Amniotic stem cell (primary cell): ENCODE results near the gene RAB23.

Experiments used
- DNase-seq: peaks from one replicate; lab custom pipeline; 2025; lab: John Stamatoyannopoulos, UW

The RAB23 gene

DNA sequence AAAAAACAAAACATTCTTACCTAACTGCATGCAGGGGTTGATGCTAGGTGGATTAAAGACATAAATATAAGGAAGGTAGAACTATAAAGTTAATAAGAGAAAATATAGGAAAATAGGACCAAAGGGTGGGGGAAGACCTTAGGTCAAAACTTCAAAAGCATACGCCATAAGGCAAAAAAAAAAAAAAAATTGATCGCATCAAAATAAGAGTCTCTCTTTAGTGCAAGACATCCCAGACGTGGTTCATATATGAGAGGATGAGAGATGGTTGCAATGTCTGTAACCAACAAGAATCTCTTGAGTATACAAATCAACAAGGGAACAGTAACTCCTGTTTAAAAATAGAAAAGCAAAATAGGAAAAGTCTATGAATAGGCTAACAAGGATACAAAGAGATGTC, 41.5 kb downstream of the RAB23 start:
- DNase-seq, result no peak

DNA sequence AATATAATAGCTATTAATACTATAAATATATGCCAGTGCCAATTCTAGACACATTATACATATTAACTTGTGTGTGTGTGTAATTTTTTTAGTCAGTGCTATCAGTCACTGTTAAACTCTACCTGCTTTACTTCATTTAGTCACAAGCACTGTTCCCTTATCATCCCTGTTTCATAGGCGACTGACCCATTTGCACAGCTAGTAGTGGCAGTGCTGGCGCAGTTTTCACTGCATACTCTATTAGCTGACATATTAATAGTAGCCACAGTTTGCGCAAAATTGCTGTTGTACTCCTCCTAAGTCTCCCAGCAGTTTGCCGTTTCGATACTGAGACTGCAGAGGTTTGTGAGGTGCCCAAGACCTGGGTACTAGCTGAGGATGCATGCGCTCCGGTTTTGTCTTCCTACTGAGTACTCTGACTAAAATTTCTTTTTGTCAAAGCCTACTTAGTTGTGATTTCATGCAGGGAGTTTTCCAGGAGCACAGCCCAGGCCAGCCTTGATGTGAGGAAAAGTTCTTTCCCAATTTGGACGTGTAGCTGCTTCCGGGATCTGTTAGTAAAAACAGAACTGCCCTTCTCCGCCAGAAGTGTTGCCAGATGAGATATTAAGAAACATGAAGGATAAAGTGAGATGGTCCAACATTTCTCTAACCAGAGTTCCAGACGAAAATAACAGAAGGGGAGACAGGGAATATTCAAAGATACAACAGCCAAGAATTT, 44.4 kb downstream of the RAB23 start:
- no peak for DNase-seq

DNA sequence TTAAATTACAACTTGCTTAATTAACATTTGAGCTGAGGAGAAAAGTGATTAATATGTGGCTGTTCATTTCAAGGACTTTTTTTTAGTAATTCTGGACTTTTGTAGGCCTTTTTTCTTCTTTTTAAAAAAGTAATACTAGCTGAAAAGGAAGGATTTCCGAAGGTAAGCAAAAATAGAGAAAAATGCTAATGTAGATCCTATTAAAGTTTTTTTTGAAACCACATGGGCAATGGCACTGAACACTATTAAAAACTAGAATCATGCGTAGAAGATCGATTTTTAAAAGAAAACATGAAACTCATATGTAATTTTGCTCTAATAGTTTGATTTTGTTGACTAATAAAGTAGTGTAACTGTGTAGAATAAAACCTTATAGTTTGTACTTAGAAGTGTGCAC, 47.6 kb downstream of the RAB23 start:
- no peak for DNase-seq

DNA sequence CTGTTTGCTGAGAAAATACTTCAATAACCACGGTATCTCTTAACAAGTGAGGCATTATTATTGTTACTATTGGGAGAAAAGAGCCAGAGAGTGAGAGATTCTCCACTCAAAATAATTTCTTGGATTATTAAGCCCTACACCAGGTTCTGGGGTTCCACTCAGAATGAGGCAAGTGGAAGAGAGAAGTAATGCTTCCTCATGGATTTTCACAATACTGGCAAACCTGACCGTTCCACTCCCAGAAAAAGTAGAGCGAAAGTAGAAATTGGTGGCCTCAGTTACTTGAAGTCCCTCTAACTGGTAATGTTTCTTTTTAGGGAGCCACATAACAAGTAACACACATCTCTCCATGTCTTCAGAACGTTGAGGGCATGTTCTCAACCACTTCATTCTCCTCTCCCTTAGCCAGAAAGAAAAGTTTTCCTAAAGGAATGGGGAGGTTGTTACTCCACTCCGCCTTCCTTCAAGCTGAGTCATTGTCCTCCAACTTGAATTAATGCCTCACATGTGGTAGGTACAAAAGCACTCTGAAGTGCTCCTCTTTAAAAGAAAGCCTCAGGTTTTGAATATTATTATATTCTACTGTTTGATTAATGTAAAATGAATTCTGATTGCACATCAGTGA, 48.1 kb downstream of the RAB23 start:
- peak; percentile 37 for DNase-seq

DNA sequence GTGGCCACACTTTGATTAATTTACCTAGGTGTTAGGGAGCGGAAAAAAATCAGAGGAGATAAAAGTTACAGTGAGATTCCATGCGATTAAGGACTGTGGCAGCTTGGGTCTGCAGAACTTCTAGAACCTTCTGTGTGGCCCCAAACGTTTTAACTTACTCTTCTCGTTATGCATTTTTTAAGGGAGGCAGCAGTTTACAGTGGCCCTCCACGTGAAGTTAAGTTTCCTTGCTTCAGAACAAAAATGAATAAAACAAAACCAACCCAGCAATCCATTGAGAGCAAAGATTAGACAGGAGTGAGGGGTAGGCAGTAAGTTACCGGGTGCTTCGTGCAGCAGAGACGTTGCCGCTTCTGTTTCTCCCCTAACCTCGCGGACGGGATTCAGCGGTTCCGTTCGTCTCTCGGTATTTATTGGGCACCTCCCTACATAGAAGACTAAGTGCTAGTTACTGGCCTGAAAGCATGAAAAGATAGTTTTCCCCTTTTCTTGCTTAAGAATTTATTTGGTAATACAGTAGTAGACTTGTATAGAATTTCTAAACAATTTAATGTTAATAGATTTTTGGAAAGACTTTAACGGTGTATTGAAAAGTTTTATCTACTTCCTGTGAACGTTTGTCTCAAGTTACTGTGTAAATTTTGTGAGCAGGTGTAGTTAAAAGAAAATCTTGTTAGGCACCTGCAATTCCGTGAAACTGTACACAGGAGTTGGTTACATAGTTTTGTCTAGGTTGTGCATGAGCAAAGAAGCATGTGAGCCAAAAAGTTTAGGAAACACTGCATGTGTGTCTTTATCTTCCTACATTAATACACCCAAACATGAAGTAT, 48.8 kb downstream of the RAB23 start:
- no peak for DNase-seq

DNA sequence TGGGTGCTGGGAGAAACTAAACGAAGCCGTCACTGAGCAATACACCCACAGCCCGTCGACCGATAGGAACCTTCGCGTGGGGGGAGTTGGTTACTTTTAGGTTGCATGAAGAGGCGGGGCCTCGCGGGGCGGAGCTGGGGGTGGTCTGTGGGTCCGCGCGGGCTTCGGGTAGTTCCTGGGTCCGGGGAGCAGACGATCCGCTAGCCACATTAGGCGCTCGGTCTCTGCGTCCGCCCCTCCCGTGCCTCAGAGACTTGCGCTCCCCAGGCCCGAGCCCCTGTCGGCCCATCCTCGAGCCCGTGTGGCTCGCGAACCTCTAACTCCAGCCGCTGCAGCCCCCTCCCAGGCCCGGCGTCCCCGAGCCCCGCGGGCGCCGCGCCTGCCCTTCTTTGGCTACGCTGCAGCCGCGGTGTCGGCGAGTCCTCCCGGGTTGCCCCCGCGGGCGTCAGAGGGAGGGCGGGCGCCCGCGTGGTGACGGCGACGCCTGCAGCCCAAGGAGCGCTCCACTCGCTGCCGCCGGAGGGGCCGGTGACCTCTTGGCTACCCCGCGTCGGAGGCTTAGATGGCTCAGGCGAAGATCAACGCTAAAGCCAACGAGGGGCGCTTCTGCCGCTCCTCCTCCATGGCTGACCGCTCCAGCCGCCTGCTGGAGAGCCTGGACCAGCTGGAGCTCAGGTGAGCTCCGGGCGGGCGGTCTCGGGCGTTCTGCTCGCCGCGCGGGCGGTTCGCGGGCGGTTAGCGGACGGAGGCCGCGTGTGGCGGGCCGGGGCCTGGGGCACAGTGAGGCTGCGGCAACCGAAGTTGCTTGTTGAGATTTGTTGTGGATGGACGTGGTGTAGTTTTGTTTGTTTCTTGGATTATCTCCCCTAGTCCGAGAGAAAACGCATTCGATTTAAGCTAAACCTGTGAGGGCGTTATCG, 49.7 kb downstream of the RAB23 start, which contains the start of gene BAG2:
Gene BAG2 (plus strand): TSS at position 191 of the 920 bp plus-strand sequence. CDS start 372 bp downstream, at position 563.
- DNase-seq, result peak; percentile 61

DNA sequence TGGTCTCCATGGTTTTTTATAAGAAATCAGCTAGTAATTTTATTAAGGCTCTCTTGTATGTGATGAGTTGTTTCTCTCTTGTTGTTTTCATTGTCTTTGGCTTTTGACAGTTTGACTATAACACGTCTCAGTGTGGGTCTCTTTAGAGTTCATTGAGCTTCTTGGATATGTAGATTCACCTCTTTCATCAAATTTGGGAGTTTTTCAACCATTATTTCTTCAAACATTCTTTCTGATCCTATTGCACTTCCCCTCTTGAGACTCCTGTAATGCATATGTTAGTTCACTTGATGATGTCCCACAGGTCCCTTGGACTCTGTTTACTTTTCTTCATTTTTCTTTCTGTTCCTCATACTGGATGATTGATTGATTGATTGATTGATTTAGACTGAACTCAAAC, 57.0 kb downstream of the RAB23 start:
- no peak for DNase-seq

DNA sequence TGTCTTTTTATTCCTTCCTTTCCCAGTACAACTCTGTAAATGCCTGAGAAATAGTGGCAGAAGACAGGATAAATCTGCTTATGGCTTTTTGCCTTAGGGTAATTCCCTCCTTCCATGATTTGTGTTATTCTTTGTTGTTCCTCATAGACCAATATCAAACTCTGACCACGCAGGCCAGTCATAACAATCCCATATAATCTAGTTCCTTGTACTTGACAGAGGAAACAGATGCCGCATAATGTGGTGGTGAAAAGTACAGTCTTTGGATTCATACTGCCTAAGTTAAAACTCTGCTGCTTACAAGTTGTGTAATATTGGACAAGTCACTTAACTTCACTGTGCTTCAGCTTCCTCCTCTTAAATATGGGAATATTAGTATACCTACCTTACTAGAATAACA, 58.2 kb downstream of the RAB23 start:
- DNase-seq, result no peak

DNA sequence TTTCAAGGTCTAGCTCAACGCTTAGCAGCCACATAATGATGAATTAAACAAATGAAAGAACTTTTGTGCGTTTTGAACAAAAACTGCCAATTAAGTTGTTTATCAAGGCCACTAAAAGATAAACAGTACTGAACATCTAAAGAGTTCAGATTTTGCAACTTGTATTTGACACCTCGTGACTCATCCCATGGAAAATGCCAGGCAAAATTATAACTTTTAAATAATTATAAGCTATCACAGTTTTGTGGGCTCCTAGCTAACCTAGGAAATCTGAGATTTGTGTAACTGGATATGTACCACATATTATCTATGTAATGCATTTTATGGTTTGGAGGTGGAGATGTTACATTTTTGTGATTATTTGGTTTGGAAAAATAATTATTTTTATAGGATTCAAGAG, 59.6 kb downstream of the RAB23 start:
- no peak for DNase-seq

DNA sequence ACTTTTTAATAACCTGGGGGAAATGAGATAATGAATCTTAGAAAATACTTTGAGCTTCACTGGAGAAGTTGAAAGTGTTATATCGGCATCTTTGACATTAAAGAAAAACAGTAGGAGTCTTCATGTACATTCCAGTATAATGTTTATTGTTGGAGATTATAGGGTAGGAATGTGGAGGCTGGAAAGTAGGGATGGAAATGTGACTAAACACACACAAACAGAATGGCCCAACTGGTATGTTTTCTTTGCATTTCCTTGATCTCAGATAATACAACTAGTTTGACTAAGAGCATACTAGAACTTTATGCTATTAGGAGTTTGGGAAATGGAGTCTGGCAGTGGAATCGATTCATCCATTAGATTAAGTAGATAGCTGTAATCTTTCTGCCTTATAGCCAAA, 60.1 kb downstream of the RAB23 start:
- no peak for DNase-seq

DNA sequence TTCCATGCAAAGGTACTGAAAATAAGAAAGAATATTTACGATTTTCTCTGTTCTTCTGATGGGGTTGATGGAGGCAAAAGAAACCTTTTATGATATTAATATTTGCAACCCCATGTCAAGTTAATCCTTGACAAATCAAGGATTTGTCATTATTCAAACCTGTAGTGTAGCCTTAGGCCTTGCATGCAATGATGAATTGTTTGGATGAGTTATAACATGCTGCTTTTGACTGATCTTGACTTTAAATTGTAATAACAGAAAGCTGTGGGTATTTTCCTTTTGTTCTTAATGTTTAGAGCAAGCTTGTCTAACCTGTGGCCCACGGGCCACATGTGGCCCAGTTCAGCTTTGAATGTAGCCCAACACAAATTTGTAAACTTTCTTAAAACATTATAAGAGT, 63.0 kb downstream of the RAB23 start:
- DNase-seq, result no peak

DNA sequence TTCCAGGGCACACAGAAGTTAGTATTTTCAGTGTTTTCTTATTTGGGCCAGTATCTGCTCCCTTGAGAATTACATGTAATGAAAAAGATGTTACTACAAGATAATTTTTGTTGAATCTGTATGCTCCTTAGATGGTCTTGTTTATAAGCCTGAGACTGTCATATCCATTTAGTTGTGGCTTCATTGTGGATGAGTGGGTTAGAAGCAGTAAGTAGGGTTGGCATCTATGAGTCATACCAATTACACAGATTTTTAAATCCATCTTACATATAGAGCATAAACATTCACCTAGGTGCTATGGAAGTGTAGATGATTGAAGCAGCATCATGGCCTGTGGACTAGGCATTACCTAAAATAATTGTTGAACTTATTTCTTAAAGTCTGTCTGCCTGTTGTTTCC, 63.4 kb downstream of the RAB23 start:
- no peak for DNase-seq

DNA sequence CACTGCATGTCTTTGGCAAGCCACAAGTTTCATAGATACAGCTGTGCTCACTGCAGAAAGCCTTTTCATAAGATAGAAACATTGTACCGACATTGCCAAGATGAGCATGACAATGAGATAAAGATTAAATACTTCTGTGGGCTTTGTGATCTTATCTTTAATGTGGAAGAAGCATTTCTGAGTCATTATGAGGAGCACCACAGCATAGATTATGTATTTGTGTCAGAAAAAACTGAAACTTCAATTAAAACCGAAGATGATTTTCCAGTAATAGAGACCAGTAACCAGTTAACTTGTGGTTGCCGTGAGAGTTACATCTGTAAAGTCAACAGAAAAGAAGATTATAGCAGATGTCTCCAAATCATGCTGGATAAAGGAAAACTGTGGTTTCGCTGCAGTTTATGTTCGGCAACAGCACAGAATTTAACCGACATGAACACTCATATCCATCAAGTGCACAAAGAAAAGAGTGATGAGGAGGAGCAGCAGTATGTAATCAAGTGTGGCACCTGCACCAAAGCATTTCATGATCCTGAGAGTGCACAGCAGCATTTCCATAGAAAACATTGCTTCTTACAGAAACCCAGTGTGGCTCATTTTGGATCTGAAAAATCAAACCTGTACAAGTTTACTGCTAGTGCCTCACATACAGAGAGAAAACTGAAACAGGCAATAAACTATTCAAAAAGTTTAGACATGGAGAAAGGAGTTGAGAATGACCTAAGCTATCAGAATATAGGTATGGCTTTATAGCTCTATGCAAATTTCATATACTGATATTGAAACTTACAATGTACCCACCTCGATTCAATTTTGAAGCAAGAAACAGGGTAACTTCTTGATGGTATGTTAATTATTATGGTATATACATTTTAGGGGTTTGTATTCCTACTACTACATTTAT, 73.9 kb downstream of the RAB23 start:
- DNase-seq, result no peak

DNA sequence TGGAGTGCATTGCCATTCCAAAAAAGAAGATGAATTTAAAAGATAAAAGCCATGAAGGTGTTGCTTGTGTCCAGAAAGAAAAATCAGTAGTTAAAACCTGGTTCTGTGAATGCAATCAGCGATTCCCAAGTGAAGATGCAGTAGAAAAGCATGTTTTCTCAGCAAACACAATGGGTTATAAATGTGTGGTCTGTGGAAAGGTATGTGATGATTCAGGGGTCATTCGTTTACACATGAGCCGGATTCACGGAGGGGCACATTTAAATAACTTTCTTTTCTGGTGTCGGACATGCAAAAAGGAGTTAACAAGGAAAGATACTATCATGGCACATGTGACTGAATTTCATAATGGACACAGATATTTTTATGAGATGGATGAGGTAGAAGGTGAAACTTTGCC, 74.7 kb downstream of the RAB23 start:
- no peak for DNase-seq

DNA sequence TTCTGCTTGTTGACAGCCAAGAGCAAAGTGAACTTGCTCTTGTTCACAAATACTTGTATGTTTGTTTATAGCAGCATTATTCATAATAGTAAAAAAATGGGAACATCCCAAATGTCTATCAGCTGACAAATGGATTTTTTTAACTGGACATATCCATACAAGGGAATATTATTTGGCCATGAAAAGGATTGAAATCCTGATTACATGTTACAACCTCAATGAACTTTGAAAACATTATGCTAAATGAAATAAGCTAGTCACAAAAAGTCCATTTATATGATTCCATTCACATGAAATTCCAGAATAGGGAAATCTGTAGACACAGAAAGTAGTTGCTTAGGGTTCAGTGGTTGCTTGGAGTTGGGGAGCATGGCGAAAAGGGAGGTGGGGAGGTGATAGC, 78.4 kb downstream of the RAB23 start:
- no peak for DNase-seq

DNA sequence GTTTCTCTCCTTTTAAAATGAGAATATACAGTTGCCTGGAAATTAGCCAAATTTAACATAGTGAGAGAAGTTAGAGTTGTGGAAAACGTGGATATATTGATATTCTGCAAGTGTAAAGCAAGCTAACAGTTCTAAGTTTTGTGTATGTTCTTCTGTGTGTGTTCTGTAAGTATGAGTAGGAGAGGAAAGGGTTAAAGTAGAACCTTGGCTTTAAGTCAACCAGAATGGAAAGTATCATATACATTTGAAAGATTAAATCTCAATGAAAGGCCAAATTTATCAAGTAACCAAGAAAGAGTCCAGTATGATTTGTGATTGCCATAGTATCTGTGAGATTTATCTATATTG, 80.0 kb downstream of the RAB23 start:
- no peak for DNase-seq

DNA sequence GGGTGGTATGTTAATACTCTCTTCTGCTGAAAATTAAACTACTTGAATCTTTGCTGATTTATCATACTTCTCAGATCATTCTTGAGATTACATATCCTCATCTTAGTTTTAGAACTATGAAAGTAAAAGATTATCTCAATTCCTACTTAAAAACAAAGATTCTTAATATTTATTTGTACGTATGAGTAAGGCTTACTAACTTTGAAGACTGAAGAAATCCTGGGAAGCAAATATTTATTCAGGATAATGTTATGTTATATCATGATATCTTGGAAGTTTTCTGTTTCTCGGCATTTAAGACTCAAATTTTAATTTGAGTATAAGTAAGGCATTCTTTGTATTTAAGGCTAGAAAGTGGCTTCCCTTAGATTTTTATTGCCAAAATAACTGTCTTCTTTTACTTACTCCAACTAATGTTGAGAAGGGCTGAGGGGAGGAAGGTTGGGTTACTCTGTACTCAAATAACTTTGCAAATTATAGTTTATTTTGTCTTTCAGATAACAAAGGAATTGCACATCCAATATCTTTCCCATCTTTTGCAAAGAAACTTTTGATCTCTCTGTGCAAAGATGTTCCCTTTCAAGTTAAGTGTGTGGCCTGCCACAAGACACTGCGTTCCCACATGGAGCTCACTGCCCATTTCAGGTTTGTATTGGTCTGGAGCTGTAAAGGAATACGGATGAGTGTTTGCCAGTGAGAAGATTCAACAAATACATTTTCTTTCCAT, 80.5 kb downstream of the RAB23 start:
- no peak for DNase-seq

DNA sequence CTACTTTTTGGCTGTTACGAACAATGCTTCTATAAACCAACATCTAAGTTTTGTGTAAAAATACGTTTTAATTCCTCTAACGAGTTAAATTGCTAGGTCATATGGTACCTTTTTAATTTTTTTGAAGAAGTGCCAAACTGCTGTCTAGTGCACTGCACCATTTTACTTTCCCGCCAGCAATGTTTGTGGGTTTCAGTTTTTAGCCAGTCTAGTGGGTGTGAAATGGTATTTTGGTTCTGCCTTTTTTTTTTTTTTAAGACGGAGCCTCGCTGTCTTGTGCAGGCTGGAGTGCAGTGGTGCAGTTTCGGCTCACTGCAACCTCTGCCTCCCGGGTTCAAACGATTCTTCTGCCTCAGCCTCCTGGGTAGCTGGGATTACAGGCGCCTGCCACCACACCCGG, 84.1 kb downstream of the RAB23 start:
- no peak for DNase-seq

DNA sequence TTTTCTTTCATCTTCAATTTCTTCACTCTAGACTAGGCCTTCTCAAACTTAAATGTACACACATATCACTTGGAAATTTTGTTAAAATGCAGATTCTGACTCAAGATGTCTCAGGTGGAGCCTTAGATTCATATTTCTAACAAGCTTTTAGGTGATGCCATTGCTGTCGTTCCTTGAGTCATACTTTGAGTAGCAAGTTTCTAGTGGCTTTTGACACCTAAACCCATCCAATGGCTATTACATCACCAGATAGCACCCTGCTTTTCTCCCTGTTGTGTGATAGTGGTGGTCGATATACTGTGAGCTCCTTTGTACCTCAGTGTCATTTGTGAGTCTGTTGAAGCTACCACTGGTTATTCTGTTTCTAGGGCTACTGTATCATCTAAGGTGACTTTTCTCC, 84.8 kb downstream of the RAB23 start:
- no peak for DNase-seq
